Breast epithelium (tissue), 3 donors: Measurements from ENCODE around the gene MYEF2.

ENCODE experiments used
- POLR2A ChIP-seq: fragments of 450-650 bp; IDR thresholded peaks from one replicate; pipeline ENCODE4 v1.6.1; 2016; ENCODE audit warnings: antibody characterized with exemption, mild to moderate bottlenecking, moderate library complexity
- POLR2AphosphoS5 ChIP-seq, 3 donors: sonication (generic); formaldehyde crosslinking; IDR thresholded peaks; one replicate each; pipeline ENCODE4 v1.6.1; 2017; ENCODE audit warnings: antibody characterized with exemption in 3 of 3
- TF ChIP-seq, protein P1 (sequence below), 3 donors: fragments of 450-650 bp; IDR thresholded peaks; one replicate each; pipeline ENCODE4 v1.5.1; 2016 to 2017; ENCODE audit warnings: antibody characterized with exemption in 3 of 3, mild to moderate bottlenecking in 3 of 3, moderate library complexity in 3 of 3

DNA sequence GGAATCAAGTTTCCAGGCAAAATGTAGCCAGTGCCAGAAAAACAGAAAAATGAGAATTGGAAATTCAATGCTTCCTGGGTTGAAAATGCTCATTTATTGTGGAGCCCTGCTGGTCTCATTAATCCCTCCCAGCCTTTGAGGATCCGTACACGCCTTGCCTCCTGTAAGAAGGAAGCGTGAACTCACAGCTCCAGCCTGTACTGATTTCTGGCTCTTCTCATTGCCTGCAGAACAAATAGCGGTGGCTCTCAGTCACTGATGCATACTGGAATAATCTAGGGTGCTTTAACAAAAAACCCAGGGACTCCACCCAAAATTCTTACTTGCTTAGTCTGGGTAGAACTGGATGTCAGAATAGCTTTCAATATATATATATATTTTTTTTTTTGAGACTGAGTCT lies 86.6 kb downstream of the MYEF2 start:
- TF ChIP-seq, protein P1, sequence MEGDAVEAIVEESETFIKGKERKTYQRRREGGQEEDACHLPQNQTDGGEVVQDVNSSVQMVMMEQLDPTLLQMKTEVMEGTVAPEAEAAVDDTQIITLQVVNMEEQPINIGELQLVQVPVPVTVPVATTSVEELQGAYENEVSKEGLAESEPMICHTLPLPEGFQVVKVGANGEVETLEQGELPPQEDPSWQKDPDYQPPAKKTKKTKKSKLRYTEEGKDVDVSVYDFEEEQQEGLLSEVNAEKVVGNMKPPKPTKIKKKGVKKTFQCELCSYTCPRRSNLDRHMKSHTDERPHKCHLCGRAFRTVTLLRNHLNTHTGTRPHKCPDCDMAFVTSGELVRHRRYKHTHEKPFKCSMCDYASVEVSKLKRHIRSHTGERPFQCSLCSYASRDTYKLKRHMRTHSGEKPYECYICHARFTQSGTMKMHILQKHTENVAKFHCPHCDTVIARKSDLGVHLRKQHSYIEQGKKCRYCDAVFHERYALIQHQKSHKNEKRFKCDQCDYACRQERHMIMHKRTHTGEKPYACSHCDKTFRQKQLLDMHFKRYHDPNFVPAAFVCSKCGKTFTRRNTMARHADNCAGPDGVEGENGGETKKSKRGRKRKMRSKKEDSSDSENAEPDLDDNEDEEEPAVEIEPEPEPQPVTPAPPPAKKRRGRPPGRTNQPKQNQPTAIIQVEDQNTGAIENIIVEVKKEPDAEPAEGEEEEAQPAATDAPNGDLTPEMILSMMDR (IDR thresholded peaks at IDR 0.05) = no peak
- no peak for TF ChIP-seq POLR2A
- no peak for TF ChIP-seq POLR2AphosphoS5 (IDR thresholded peaks at IDR 0.05)
